NCI-H2081 (cell line): ENCODE measurements around the gene CCL14.
"Not testable (repeated sequence)": the region's sequence is repeated elsewhere in the genome, so short reads cannot be mapped to it uniquely, and the experiment has no call there.

Source experiments
- DNase-seq, 2 experiments: peaks; one replicate each; lab custom pipeline; 2025; lab: John Stamatoyannopoulos, UW

Gene CCL14

GRCh38 chr17:35986643-35987042 lies at the start of gene CCL14:
TSS of gene CCL14 (minus strand) at chr17:35986729. CDS start at chr17:35986649, 80 bp downstream.
- no peak for DNase-seq

- no peak for DNase-seq
Measured at GRCh38 chr17:36036235-36036634, 49.7 kb upstream of the CCL14 start.

- no peak for DNase-seq
Measured at GRCh38 chr17:36034127-36034526, 47.6 kb upstream of the CCL14 start.

DNA sequence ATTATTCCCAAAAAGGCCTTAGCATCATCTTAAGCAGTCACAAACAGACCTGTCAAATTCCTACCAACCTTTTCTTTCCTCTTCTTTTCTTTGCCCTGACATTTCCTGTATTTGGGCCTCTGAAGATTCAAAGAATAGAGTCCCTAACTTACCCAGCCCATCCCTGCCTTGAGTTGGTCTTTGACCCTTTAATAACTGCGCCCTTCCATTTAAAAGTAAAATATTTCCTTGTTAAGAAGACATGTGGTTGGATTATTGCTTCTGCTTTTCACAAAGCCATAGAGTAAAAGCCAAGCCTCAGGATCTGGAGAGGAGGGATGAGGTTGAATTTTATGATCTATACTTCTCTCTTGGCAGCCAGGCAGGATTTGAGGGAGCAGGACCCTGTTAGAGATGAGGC lies 44.4 kb upstream of the CCL14 start:
- DNase-seq, result no peak

DNA sequence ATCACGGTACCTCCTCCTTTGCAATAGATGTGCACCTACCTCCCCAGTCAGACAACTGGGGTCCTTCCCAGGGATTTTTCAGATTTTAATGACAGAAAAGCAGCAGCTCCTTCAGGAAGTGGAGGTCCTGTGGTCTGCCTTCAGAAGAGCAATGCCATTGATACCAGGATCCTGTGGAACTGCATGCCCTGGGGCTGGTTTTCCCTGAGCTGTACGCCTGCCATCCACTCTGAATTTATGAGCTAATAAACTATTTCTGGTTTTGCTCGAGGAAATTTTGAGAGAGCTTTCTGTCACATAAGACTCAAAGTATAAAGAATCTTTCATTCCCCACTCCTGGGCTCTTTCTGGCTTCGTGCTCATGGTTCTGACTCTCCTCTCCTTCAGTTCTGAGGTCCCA lies 41.2 kb upstream of the CCL14 start:
- DNase-seq, result no peak

DNA sequence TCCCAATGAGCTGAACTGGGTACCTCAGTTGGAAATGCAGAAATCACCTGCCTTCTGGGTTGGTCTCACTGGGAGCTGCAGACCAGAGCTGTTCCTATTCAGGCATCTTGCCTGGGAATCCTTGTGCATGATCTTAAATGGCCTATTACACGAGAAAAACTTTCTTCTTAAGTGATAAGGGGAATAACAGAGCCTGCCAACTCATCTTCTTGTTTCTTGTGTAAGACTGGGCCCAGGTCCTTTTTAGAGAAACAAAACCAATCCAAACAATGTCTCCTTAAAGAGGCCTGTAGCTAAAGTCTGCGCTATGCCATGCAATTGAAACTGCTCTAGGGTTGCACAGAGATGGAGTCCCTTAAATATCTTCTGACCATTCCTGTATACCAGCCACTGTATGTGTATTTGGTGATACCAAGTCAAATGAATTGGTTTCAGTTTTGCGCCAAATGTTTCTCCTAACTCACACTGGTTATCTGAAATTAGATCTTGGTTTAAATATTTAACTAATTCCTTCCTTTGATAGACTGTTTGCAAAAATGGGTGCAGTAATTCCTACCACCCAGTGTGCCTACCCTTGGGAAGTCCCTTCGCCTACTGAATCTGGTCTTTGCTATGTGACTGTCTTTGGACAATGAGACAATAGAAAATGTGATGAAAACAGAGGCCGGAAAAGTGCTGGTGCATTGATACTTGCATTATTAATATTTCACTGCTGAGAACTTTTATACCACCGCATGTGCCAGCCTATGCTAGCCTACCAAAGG lies 37.8 kb upstream of the CCL14 start:
- DNase-seq, result no peak

- DNase-seq, result no peak
Measured at GRCh38 chr17:36019423-36019822, 32.9 kb upstream of the CCL14 start.

DNA sequence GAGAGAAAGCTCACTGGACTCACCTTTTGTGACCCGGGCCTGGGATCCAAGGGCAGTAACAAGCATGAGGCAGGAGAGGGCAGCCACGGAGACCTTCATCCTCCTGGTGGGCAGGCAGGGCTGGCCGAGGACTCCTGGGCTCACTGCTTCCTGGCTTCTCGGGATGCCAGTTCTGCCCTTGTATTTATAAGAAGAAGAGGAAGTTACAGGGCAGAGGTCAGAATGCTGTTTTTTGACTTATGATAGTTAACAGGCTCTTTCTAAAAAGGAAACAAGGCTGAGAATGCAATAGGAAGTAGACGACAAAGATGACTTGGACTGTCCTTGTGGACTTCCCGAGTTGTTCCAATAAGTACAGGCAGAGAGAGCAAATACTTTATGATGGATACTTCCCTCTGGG lies 31.3 kb upstream of the CCL14 start, which contains the start of gene CCL23:
Gene CCL23, minus strand, starts transcription at position 174 of the 400 bp plus-strand sequence. Its CDS starts 75 bp downstream, at position 99.
- no peak for DNase-seq

DNA sequence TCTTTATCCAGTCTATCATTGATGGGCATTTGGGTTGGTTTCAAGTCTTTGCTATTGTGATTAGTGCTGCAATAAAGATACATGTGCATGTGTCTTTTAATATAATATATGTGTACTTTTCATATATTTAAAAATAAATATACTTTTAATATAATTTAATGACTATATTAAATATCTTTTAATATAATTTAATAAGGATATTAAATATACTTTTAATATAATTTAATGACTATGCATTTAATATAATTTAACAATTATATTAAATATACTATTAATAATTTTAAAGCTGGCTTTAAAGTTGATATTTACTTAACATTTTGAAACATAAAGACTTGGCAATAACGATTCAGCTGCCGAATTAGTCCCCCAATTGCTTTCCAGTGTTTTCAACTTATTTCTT lies 30.0 kb upstream of the CCL14 start:
- DNase-seq, result no peak

DNA sequence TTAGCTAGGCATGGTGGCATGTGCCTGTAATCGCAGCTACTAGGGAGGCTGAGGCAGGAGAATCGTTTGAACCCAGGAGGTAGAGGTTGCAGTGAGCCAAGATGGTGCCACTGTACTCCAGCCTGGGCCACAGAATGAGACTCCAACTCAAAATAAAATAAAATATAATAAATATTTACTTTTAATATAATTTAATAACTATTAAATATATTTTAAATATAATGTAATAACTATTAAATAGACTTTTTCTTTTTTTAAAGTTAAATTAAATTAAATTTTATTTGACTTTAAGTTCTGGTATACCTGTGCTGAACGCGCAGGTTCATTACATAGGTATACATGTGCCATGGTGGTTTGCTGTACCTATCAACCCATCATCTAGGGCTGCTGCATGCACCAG lies 29.4 kb upstream of the CCL14 start:
- not testable (repeated sequence) for DNase-seq

DNA sequence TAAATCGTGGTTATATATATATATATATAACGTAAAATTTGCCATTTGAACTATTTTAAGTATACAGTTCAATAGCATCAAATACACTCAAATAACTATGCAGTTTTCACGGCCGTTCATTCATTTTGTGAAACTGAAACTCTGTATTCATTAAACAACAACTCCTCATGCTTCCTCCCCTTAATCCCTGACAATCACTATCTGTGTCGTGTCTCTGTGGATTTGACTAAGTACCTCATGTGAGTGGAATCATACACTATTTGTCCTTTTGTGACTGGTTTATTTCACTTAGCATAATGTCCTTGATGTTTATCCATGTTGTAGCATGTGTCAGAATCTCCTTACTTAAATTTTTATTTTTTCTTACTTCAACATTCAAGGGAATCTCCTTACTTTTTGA lies 28.4 kb upstream of the CCL14 start:
- no peak for DNase-seq

DNA sequence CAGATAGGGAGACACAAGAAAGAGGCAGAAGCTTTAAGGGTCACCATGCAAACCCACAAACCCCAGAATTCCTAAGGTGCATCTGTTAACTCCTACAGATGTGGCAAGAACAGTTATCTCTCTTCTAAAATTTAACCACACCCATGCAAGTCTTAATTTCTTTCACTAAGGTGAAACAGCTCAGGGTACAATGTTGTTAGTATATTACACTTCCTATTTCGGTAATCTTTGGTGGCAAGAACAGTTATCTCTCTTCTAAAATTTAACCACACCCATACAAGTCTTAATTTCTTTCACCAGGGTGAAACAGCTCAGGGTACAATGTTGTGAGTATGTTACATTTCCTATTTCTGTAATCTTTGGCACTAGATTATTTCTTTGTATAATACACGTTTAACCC lies 24.7 kb upstream of the CCL14 start:
- no peak for DNase-seq

DNA sequence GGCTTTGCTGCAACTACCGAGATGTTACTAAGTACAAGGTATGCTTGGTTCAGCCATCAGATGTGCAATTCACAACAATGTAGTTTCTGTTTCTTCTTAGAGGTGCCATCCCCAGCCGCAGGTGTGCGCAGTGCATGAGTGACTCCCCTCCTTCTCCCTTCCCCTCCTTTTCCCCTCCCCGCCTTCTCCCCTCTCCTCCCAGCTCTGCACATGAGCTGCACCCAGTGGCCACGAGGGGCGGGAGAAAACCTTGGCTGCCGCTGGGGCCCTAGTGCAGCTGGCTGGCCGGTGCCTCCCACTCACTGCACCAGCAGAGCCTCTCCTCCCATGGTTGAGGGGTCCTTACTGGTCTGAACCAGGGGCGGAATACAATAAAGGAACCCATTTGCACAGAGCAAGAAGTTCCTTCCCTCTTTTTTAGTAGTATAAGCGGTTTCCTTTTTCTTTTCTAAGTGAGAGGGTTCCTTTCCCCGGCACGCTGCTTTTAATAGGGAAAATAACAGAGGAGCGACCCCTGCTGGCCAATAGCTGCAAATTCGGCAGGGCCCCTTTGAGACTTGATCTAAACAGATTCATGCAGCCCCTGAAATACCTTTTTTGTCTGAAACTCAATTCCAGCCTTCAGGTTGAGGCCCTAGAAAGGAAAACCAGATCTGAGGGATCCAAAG lies 22.6 kb upstream of the CCL14 start:
- no peak for DNase-seq

- no peak for DNase-seq
Measured at GRCh38 chr17:36004594-36005108, 18.1 kb upstream of the CCL14 start.

GRCh38 chr17:36002631-36003030 lies 16.1 kb upstream of the CCL14 start:
- no peak for DNase-seq

DNA sequence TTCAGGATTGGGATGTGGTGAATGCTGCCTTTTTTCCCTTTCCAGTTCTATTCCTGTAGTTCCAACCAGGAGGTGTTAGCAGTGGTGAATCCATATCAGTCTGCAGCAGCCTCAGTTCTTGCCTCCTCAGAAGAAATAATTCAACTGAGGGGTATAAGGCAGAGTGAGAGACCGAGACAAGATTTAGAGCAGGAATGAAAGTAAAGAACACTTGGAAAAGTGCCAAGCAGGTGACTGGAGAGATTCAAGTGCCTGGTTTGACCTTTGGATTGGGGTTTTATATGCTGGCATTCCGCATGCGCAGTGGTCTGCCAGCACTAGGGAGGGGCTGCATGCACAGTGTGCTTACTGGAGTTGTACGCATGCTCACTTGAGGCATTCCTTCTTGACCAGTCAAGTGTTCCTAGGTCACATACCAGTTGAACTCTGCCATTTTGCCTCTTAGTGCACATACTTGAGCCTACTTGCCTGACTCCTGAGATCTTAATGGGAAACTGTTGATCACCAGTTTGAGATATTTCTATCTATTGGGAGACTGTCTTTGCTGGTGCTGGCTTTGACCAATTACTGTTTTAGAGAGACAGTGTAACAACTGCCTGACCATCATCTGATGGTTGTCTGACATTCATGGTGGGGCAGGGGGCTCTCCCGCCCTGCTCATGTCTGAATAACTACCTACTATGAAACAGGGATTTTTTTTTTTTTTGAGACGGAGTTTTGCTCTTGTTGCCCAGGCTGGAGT lies 15.5 kb upstream of the CCL14 start:
- no peak for DNase-seq

GRCh38 chr17:36001110-36001771 lies 14.7 kb upstream of the CCL14 start, which contains the start of gene CCL15:
TSS of gene CCL15 (minus strand) at chr17:36001553. CDS start at chr17:36001492, 61 bp downstream.
- DNase-seq, result no peak

DNA sequence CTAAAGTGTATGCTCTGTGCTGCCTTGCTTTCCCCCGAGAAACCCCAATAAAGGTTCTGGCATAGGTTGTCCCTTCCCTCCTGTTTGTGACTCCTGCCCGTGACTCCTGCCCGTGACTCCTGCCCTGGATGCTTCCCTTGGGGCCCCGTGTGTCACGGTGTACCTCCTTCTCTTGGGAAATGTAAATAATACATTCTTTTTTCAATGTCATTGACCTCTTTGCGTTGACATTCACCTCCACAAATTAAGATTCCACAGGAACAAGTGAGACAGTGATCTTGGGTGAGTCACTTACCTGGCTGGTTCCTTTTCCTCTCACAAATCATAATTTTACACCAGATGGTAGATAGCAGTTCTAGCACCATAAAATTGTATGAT lies 14.2 kb upstream of the CCL14 start:
- DNase-seq, result no peak

- DNase-seq, result no peak
Measured at GRCh38 chr17:35998756-35999155, 12.2 kb upstream of the CCL14 start.

- no peak for DNase-seq
Measured at GRCh38 chr17:35998018-35998545, 11.6 kb upstream of the CCL14 start.

DNA sequence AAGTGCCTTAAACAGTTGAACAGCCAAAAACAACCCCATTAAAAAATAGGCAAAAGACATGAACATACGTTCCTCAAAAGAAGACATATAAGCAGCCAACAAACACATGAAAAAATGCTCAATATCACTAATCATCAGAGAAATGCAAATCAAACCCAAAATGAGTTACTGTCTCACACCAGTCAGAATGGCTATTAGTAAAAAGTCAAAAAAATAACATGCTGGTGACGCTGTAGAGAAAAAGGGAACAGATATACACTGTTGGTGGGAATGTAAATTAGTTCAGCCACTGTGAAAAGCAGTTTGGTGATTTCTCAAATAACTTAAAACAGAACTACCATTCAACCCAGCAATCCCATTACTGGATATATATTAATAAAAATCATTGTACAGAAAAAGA lies 8.8 kb upstream of the CCL14 start:
- not testable (repeated sequence) for DNase-seq

DNA sequence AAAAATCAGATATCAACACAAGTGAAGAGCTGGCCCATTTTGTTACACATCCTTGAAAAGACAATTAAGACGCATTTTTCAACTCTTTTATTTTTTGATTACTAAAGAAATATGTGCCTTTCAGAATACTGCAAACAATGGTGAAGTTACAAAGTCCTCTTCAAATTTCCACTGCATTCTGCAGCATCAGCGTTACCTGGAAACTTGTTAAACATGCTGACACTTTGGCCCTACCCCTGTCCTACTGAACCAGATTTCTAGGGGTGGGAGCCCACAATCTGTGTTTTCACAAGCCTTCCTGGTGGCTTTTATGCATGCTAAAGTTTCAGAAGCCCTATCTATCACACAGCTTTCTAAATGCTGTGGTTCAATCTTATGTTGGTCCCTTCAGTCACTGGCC lies 4.5 kb upstream of the CCL14 start:
- no peak for DNase-seq
